AG04450 (cell line): ENCODE data around the gene ATP1B3. TPM values are rescaled to one million over a fixed set of nuclear protein-coding genes. Genes with fewer than 3 reads are reported as not detected.

Source experiments
- CTCF ChIA-PET: fragments of 300-600, 350-600 bp; formaldehyde crosslinking; extraction: SDS; loops from one replicate; lab custom pipeline; 2022; ENCODE audit warnings: antibody characterized with exemption, inconsistent platforms; lab: Charles Lee
- POLR2A ChIA-PET: fragments of 350-600 bp; formaldehyde crosslinking; extraction: SDS; loops from one replicate; lab custom pipeline; 2021; ENCODE audit warnings: antibody characterized with exemption, inconsistent platforms; lab: Yijun Ruan, JAX
- DNase-seq: peaks from one replicate; pipeline ENCODE4 v3.0.0-alpha.2; 2011; ENCODE audit warnings: low read depth, low spot score
- H3K27ac ChIP-seq: one replicate; pipeline ENCODE4 v1.5.1; 2012; ENCODE audit warnings: low read depth, low read length, control low read depth
- H3K27me3 ChIP-seq: one replicate; pipeline ENCODE4 v1.6.0; 2012; ENCODE audit warnings: low read length; ENCODE audit not compliant: control insufficient read depth, insufficient read depth
- H3K4me3 ChIP-seq: 2 replicates; pipeline ENCODE4 v1.5.1; 2011; ENCODE audit warnings: mild to moderate bottlenecking, low read depth, low read length, control low read depth
- H3K9me3 ChIP-seq: 2 replicates; pipeline ENCODE4 v1.5.1; 2012; ENCODE audit warnings: low read length; ENCODE audit not compliant: control insufficient read depth, insufficient read depth
- CTCF ChIP-seq: IDR thresholded peaks from 2 replicates; pipeline ENCODE4 v1.5.1; 2011; ENCODE audit warnings: low read depth, low read length, control low read depth, inconsistent platforms
- polyA plus RNA-seq: library from polyadenylated mRNA; depleted of rRNA; stranded (reverse); fragments of >200 nt; gene quantifications from 2 replicates; pipeline ENCODE4 v1.2.3, GENCODE V29; 2011

The ATP1B3 gene
- polyA plus RNA-seq, 1 experiment, result 199 TPM

GRCh38 chr3:141926929-141927328 is 50.5 kb downstream of the ATP1B3 start:
- ChIA-PET POLR2A (interaction anchor here (1.6 kb wide), 1 partner anchor 50 kb away, joined by 3 read pairs; no protein-coding TSS in a partner anchor), CTCF (interaction anchor here (0.5 to 6.9 kb wide), 2 partner anchors 13 to 46 kb away, joined by 3 to 24 read pairs; no protein-coding TSS in a partner anchor)
- no peak for DNase-seq

GRCh38 chr3:141928631-141929270 is 52.3 kb downstream of the ATP1B3 start:
- no peaks in the 10 kb centered on the region for H3K27me3 ChIP-seq
- no peak for TF ChIP-seq CTCF
- no peak overlapping the region for H3K4me3 ChIP-seq
- no peak for DNase-seq
- ChIA-PET CTCF (interaction anchor here (1.1 kb wide), 1 partner anchor 15 kb away, joined by 3 read pairs; no protein-coding TSS in a partner anchor), POLR2A (no interaction called here)
- H3K9me3 ChIP-seq, result no peaks in the 10 kb centered on the region; the same call in 1 of the 2 replicates
- H3K27ac ChIP-seq, result no peak overlapping the region

More at GRCh38 chr3:141926929-141927328, 50.5 kb downstream of the ATP1B3 start:
- Histone ChIP-seq H3K27me3 (no peaks in the 10 kb centered on the region), H3K9me3 (no peaks in the 10 kb centered on the region; the same call in 1 of the 2 replicates), H3K4me3 (no peak overlapping the region), H3K27ac (no peak overlapping the region)
- TF ChIP-seq CTCF, result no peak

- TF ChIP-seq CTCF, result no peak
- ChIA-PET CTCF (interaction anchor here (1.1 kb wide), 1 partner anchor 15 kb away, joined by 3 read pairs; no protein-coding TSS in a partner anchor), POLR2A (no interaction called here)
- Histone ChIP-seq H3K27ac (no peak overlapping the region), H3K4me3 (no peak overlapping the region), H3K27me3 (no peaks in the 10 kb centered on the region), H3K9me3 (no peaks in the 10 kb centered on the region; the same call in 1 of the 2 replicates)
- DNase-seq, result no peak
Observed at GRCh38 chr3:141929341-141929995, 53.0 kb downstream of the ATP1B3 start.

- H3K27ac ChIP-seq, result no peak overlapping the region
- no peak for TF ChIP-seq CTCF
- CTCF ChIA-PET, result no interaction called here
- POLR2A ChIA-PET, result no interaction called here
- DNase-seq, result no peak
- no peak overlapping the region for H3K4me3 ChIP-seq
- no peaks in the 10 kb centered on the region for H3K27me3 ChIP-seq
- H3K9me3 ChIP-seq, result no peaks in the 10 kb centered on the region; the same call in 1 of the 2 replicates
Observed at GRCh38 chr3:141930801-141931200, 54.4 kb downstream of the ATP1B3 start.
